Skin epidermis (tissue), 12 donors: ENCODE measurements around the gene SH2D4B.

Experiments used
- H3K27ac ChIP-seq, 21 experiments: fragments of 200-600 bp; sonication (generic) in 11 of 21; one replicate each; pipeline ENCODE4 v1.5.0; 2020; ENCODE audit warnings: mild to moderate bottlenecking in 3 of 21, inconsistent platforms in 2 of 21, moderate library complexity in 2 of 21
- H3K4me3 ChIP-seq, 7 experiments: fragments of 200-600 bp; sonication (generic) in 2 of 7; one replicate each; pipeline ENCODE4 v1.5.0; 2020; ENCODE audit warnings: inconsistent platforms in 2 of 7, mild to moderate bottlenecking in 2 of 7, moderate library complexity in 1 of 7

SH2D4B gene

DNA sequence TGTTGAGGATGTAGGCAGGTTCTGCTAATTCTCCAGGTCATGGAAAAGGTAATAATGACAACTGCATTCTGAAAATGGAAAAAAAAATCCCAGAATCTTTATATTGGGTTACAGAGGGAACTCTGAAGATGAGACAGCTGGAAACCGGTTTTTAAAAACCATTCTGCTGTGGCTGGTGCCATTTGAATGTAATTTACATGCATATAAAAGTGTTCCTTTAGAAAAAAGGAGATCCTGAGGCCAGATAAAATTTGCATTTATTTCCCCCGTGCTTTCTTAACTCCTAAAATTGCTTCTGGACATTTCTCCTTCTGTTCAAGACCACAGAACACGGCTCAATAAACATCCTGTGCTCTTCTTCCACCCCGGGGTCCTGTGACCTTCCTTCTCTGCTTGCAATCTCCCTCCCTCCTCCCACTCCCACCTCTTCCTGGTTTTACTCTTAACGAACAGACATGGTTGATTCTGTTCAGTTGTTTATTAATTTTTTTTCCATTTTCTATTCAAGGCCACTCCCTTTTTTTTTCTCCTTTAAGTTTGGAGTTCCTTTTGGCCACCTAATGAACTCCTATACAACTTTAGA lies 41.6 kb downstream of the SH2D4B start:
- no peak overlapping the region for H3K4me3 ChIP-seq
- no peak overlapping the region for H3K27ac ChIP-seq

DNA sequence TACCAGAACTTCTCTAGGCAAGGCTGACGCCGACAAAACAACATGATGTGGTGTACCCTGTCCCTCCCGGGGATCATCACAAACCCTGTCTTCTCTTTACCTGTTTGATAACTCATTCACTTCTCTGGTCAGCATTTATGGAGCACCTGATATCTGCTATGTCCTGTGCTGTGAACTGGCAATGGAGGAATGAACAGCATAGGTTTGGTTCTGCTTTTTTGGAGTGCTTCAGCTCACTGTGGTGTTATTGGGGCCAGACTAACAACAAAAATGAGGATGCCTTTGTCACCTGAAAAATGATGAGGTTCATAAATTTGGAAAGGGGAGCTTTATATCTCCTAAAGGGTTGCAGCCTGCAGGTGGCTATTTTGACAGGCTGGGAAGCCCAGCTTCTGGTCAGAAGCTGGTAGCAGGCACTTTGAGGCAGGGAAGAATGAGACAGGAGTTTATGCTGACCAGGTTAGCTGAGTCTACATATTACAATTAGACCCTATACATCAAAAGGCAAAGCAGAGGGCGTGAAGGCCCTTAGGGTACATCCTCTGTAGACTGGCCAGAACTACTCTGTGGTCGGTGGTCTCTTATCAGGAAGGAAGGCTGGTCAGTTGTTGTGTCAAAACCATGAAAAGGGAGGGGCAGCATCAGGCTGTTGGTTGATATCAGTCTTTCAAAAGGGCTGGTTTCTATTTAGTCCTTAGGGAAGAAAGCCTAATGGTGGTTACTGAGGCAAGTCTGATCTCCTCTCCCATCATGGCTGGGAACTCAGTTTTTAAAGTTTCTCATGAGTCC lies 42.3 kb downstream of the SH2D4B start:
- no peak overlapping the region for H3K27ac ChIP-seq
- H3K4me3 ChIP-seq: no peak overlapping the region

DNA sequence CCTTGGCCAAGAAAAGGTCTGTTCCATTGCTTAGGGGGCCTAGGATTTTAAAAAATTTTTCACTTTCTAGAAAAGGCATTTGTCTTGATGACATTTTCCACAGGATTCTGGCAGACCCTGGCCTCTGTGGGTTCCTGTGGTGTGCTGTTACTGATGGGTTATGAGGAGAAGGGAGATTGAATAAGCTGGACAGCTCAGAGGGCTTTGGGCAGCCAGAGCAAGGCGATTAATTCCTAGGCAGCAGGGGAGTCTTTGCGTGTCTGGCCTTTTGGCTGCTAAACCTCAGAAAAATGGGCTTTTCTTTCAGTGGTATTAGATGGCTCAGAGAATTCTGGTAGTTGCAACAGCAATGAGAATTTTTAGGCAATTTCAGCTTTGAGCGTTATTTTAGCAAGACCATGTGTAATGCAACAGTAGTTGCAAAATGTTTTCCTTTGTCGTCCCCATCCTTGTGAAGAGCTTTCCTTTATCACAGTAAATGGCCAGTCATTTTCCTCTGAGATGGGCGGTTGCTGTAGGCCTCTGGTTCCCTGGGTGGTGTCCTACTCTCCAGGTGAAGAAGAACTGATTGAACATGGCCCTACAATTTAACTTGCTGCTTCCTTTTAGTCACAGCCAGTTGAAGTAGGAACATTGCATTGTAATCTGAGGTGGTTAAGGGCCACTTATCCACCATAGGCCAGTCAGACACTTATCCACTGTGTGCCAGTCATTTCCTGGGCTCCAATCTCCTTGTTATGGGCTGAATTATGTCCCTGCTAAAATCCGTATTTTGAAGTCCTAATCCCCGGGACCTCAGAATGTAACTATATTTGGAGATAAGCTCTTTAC lies 43.2 kb downstream of the SH2D4B start:
- H3K27ac ChIP-seq: no peak overlapping the region

DNA sequence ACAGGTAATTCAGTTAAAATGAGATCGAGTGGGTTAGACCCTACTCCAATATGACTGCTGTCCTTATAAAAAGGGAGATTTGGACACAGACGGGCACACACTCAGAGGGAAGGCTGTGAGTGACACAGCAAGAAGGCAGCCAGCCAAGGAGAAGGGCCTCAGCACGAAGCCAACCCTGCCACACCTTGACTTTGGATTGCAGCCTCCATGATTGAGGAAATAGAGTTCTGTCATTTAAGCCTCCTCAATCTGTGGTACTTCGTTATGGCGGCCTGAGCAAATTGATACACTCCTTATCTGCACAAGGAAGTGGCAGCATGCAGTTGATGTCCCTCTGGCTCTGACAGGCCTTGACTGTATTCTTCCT lies 43.8 kb downstream of the SH2D4B start:
- H3K4me3 ChIP-seq: no peak overlapping the region
- no peak overlapping the region for H3K27ac ChIP-seq

More for the DNA sequence above, 43.2 kb downstream of the SH2D4B start:
- no peak overlapping the region for H3K4me3 ChIP-seq

DNA sequence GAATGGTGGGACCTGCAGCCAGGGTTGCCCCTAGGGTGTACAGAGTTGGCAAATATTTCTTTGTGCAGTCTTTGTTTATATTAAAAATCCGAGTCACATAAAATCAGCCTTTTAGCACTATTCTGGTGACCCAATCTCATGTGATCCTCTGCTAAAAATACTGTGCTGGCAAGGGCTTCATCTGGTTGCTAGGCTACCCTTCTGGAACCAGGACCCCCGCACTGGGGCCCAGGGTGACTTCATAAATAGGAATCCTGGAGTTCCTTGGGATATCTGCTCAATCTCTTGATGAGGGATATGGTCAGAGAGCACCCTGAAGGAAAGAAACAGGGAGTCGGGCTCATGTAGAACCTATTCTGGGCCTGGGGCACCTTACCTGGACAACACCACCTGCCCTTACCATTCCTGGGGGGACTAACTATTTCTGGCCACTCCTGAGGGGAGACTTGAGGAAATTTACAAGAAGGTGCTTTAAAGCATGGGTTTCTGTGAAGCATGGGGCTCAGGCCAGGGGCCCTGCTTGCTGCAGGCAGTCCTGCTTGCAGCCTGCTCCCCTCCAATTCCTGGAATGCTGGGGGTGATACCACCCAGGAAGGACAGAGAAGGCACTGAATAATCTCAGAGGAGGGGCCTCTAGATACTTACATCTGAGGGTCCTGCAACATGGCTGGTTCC lies 44.7 kb downstream of the SH2D4B start:
- H3K27ac ChIP-seq: no peak overlapping the region
- H3K4me3 ChIP-seq: no peak overlapping the region

DNA sequence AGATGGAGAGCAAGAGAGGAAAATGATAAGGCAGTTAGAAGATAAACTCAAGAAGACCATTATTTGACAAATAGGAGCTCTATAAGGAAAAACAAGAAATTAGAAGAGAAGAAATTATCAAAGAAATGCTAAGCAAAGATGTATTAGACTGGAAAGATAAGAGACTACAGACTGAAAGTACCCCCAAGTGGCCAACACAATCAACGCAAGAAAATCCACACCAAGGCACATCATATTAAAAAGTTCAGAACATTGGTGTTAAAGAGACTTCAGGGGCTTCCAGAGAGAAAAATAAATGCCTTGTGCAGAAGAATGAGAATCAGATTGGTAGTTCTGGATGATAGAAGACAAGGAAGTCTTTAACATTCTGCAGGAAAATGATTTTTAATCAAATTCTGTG lies 46.0 kb downstream of the SH2D4B start:
- H3K4me3 ChIP-seq: no peak overlapping the region
- H3K27ac ChIP-seq: no peak overlapping the region

DNA sequence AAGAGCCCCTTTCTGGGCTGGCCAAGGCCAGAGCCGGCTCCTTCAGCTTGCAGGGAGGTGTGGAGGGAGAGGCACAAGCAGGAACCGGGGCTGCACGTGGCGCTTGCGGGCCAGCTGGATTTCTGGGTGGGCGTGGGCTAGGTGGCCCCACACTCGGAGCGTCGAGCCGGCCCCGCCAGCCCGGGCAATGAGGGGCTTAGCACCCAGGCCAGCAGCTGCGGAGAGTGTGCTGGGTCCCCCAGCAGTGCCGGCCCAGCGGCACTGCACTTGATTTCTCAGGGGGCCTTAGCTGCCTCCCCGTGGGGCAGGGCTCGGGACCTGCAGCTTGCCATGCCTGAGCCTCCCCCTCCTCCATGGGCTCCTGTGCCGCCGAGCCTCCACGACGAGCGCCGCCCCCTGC lies 48.1 kb downstream of the SH2D4B start:
- Histone ChIP-seq H3K27ac (no peak overlapping the region), H3K4me3 (no peak overlapping the region)

DNA sequence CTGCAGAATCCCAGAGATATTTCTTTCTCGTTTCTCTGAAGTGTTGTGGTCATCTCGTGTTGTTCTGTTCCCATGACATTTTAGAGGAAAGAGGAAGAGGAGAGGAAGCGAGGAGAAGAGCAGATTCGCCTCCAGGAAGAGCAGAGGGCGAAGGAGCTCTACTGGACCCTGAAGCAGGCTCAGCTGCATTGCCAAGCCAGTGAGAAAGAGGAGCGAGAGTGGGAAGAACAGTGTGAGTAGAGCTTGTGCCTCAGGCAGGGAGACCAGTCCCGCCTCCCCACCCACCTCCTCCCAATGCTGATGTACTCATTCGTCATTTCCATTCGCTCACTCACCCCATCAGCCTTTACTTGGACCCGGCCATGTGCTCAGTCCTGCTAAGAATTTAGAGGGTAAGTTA lies 50.8 kb downstream of the SH2D4B start:
- H3K4me3 ChIP-seq: no peak overlapping the region
- H3K27ac ChIP-seq: no peak overlapping the region

DNA sequence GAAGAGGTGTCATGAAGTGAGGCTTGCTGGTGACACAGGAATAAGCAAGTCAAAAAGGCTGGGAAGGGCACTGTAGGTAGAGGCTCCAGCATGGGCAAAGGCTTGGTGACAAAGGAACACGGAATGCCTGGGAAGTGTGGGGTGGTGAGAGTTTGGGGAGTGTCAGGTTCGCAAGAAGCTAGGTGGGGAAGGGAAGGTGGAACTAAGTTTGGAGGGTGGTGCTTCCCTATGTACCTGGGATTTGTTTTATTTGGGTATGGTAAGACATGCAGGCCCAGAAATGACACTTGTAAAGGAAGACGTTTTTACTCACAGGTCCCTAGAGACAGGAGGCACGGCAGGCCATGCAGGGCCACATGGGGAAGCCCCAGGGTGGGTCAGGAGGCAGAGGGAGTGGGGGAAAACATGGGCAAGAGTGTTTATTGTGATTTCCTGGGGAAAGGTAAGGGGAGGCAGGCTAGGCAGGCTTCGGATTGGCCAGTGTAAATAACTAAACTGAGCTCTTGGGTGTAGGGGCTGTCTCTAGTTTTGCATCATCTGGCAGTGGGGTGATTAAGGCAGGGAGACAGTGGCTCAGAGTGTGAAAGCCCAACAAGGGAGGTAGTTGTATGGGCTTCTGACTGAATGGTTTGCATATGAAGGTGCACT lies 52.1 kb downstream of the SH2D4B start:
- H3K27ac ChIP-seq: no peak overlapping the region
- no peak overlapping the region for H3K4me3 ChIP-seq

DNA sequence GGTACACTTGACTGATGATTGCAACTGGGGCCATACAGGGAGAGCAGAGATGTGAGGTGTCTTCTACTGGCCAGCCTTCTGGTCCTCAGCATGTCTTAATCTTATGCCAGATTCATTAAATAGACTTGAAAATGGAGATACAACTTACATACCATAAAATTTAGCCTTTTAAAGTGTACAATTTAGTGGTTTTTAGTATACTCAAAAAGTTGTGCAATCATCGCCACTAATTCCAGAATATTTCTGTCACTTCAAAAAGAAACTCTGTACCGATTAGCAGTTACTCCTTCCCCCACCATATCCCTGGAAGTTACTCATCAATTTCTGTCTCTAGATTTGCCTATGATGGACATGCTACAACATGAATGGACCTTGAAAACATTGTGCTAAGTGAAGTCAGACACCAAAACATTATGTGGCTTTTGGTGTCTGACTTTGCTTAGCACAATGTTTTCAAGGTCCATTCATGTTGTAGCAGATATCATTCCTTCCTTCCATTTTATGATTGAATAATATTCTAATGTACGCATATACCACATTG lies 53.0 kb downstream of the SH2D4B start:
- H3K27ac ChIP-seq: no peak overlapping the region
- H3K4me3 ChIP-seq: no peak overlapping the region

DNA sequence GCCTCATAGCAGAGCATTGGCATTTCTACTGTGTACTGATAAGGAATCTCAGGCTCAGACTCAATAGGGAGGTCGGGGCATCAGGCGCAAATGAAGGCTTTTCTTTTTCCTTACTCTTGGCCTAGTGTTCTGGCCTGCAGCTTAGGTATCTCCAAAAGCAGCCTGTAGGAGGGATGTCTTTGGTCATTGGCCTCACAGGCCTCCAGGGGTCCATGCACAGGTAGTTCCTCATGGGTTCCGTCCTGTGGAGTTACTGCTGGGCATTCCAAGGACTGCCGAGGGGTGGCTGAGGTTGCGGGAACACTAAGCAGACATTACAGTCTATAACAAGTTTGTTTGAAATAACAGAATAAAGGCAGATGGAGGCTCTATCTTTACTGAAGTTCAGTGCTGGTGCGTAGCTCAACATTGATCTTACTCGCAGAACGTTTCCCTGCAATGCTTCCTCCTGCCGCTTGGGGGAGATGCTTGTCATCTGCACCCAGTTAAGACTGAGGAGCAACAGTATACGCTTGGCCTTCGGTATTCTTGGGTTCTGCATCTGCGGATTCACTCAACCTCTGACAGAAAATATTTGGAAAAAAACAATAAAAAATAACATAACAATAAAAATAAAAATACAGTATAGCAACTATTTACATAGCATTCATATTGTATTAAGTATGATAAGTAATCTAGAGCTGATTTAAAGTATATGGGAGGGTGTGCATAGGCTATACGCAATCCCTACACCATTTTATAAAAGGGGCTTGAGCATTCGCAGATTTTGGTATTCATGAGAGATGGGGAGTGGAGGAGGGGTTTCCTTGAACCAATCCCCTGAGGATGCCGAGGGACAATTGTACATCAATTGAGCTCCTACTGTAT lies 58.9 kb downstream of the SH2D4B start:
- no peak overlapping the region for H3K4me3 ChIP-seq
- H3K27ac ChIP-seq: no peak overlapping the region

DNA sequence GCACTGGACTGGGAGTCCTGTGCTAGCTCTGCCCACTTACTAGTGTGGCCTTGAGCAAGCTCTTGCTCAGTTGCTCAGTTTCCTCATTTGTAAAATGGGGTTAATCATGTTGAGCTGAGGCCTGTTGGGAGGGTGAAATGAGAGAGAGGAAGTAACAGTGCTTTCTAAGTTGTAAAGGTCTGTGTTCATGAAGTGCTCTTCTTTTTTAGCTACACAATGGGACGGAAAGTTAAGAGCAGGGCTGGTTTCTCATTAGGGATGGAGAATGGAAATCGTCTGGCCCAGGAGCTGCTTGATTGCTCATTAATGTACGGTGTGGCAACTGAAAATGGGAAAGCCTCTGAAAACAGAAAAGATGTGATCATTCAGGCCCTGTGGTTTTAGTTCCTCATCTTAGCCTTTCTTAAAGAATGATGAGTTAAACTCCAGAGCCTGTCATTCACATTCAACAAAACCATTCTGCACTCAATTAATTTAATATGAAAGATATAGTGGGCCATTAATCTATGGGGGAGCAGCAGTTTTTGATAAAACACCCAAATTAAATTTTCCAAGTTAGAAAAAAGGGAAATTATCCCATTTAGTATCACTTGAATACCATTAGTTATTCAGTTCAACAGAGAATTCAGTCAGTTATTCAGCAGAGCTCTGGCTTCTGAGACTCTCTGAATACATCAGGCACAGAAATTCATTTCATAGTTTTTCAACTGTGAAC lies 60.5 kb downstream of the SH2D4B start:
- no peak overlapping the region for H3K4me3 ChIP-seq
- no peak overlapping the region for H3K27ac ChIP-seq

DNA sequence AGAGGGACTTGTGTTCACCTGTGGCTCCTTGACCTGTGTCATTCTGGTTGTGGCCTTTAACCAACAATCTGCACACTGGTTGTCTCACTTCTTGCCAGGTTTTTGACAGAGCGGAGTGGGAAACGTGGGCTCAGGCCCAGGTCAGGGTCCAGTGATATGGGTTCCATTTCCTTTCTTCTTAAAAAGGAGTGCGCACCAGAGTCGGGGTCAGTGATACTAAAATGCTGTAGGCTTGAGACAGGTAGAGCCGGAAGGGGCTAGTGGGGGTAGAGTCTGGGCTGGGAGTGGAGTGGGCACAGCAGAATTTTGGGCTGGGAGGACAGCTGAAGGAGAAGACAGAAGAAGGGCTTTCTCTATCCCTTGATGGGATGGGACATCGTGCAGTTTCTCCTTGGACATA lies 61.2 kb downstream of the SH2D4B start:
- no peak overlapping the region for H3K27ac ChIP-seq

DNA sequence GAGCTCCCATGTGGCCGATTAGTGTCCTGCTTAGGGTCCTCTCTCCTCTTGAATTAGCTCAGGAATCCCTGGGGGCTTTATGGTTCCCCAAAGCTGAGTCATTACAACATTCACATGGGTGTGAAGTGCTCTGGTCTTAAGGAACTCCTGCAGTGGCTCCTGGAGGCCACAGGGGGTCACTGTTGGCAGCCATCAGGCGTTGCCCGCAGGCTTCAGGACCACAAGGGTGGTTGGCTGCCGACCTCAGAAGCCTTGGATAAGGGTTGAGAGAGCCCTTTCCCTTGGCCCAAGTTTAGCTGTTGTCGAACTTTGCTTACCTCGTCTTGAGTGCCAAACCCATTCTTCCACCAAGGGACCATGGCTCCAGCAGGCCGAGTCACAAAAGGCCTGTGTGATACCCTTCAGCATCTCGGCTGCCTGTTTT lies 61.7 kb downstream of the SH2D4B start:
- no peak overlapping the region for H3K27ac ChIP-seq

More for the DNA sequence above, 61.2 kb downstream of the SH2D4B start:
- H3K4me3 ChIP-seq: no peak overlapping the region

DNA sequence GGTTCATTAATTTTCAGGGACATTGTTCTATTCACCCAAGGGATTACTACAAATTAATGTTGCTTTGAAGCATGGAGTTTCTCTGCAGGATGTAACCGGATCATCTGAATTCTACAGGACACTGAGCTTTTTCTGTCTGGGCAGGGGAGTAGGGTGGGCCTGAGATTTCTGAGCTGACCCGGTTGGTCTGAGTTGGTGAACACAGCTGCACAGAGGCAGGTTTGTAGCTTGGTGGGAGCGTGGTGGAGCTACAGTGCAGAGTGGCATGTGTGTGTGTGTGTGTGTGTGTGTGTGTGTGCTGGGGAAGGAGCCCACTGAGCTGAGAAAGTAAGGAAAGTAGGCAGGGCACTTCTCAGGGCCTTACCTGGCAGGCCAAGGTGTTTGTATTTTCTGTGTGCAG lies 62.6 kb downstream of the SH2D4B start:
- H3K4me3 ChIP-seq: no peak overlapping the region
- no peak overlapping the region for H3K27ac ChIP-seq

More for the DNA sequence above, 61.7 kb downstream of the SH2D4B start:
- H3K4me3 ChIP-seq: no peak overlapping the region

DNA sequence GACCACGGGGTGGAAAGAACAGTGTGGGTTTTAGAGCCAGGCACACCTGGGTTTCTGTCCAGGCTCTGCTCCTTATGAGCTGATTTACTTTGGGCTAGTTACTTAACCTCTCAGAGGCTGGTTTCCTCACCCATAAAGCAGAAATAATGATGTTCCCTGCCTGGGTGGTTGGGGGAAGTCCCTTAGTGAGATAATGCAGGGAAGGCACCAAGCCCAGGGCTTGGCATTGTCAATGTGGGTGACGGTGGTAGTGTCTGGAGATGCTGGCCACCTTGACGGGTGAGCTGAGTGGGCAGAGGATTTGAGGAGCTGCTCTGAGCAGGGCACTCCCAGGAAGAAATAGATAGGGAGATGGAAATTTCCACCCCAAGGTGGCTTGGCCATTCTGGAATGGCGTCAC lies 65.2 kb downstream of the SH2D4B start:
- Histone ChIP-seq H3K4me3 (no peak overlapping the region), H3K27ac (no peak overlapping the region)

DNA sequence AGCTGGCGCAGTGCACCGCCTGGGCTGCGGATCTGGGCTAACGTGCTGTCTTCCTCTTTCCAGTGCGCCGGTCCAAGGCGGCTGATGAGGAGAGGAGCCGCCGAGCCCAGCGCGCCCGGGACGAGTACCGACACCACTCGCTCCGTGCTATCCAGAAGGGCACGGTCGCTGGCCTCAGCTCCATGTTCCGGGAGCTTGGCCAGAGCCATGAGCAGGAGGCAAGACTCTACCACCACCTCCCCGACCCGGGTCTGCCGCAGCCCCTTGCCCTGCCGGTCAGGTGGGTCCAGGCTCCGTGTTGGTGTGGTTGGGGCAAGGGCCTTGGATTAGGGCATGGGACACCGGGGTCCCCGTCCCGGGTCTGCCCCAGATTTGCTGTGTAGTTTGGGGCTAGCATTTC lies 65.8 kb downstream of the SH2D4B start:
- Histone ChIP-seq H3K27ac (no peak overlapping the region), H3K4me3 (no peak overlapping the region)

DNA sequence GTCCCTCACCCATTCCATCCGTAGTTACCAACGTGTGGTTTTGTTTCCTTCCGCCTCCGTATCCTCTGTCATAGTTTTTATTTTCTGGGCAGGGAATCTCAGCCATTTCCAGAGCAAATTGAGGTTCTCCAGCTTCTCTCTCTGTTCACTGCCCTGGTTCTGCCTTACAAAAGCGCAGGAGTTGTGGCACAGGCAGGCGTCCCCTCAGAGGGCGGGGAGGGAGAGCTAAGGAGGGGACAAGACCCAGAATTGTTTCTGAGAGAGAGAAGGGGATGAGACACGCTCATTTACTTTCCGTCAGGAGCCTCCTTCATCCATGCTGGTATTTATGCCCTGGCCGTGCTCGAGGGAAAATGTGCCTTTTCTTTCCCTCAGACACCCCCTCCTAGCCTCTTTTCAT lies 71.0 kb downstream of the SH2D4B start:
- no peak overlapping the region for H3K4me3 ChIP-seq

More for the DNA sequence above, 71.0 kb downstream of the SH2D4B start:
- H3K27ac ChIP-seq: no peak overlapping the region
